ENCODE results near the gene ADGRA1.

The ADGRA1 gene

GRCh38 chr10:133056651-133057178 is 31.0 kb upstream of the ADGRA1 start:
- DNase-seq = no peak

- DNase-seq = no peak
Measured at GRCh38 chr10:133058331-133059092, 29.2 kb upstream of the ADGRA1 start.

- no peak for DNase-seq
Measured at GRCh38 chr10:133059093-133059470, 28.6 kb upstream of the ADGRA1 start.

- no peak for DNase-seq
Measured at GRCh38 chr10:133059571-133059970, 28.2 kb upstream of the ADGRA1 start.

GRCh38 chr10:133060022-133060421 is 27.7 kb upstream of the ADGRA1 start:
- DNase-seq = no peak

- no peak for DNase-seq
Measured at GRCh38 chr10:133060466-133060865, 27.3 kb upstream of the ADGRA1 start.

GRCh38 chr10:133060881-133061280 is 26.8 kb upstream of the ADGRA1 start:
- DNase-seq = no peak

GRCh38 chr10:133061296-133062038 is 26.3 kb upstream of the ADGRA1 start:
- DNase-seq = peak; percentile 38

- DNase-seq = no peak
Measured at GRCh38 chr10:133062085-133062484, 25.6 kb upstream of the ADGRA1 start.

GRCh38 chr10:133062635-133063034 is 25.1 kb upstream of the ADGRA1 start:
- no peak for DNase-seq

GRCh38 chr10:133067149-133068105 is 20.3 kb upstream of the ADGRA1 start:
- no peak for DNase-seq

- peak; percentile 11 for DNase-seq
Measured at GRCh38 chr10:133068111-133069032, 19.4 kb upstream of the ADGRA1 start.

- no peak for DNase-seq
Measured at GRCh38 chr10:133069033-133069525, 18.6 kb upstream of the ADGRA1 start.

- no peak for DNase-seq
Measured at GRCh38 chr10:133070405-133070804, 17.3 kb upstream of the ADGRA1 start.

- DNase-seq = no peak
Measured at GRCh38 chr10:133070810-133071209, 16.9 kb upstream of the ADGRA1 start.

GRCh38 chr10:133071733-133072132 is 16.0 kb upstream of the ADGRA1 start:
- DNase-seq = no peak

- no peak for DNase-seq
Measured at GRCh38 chr10:133072196-133072595, 15.5 kb upstream of the ADGRA1 start.

- DNase-seq = no peak
Measured at GRCh38 chr10:133072720-133073390, 14.9 kb upstream of the ADGRA1 start.

GRCh38 chr10:133075346-133076137 is 12.2 kb upstream of the ADGRA1 start:
- DNase-seq = no peak

Data from RPMI8226 (cell line).